Brain microvascular endothelial cell (primary cell): Measurements from ENCODE around the gene AHDC1.
A peak's percentile ranks its signal among the peaks of the same experiment; 100 is the strongest.

Experiments used
- DNase-seq: peaks from one replicate; pipeline ENCODE4 v3.0.0-alpha.2; 2020
- H3K27ac ChIP-seq: fragments of 250-450 bp; sonication (Bioruptor Pico); 2 replicates; pipeline ENCODE4 v1.5.1; 2020; ENCODE audit warnings: mild to moderate bottlenecking, moderate library complexity
- H3K27me3 ChIP-seq: fragments of 250-450 bp; sonication (Bioruptor Pico); replicated peaks from 2 replicates; pipeline ENCODE4 v1.5.1; 2020; ENCODE audit warnings: mild to moderate bottlenecking
- H3K36me3 ChIP-seq: fragments of 250-450 bp; sonication (Bioruptor Pico); replicated peaks from 2 replicates; pipeline ENCODE4 v1.5.1; 2020; ENCODE audit warnings: mild to moderate bottlenecking
- H3K4me3 ChIP-seq: 2 replicates; pipeline ENCODE4 v1.5.1; 2011; ENCODE audit warnings: low read depth, mild to moderate bottlenecking, control low read depth, low read length, moderate library complexity
- CTCF ChIP-seq: IDR thresholded peaks from 2 replicates; pipeline ENCODE4 v1.5.1; 2011; ENCODE audit warnings: low read depth, mild to moderate bottlenecking, moderate library complexity, low read length, control low read depth, inconsistent platforms; ENCODE audit errors: missing control alignments
- in situ Hi-C: cut with HindIII; loops from 2 replicates; pipeline ENCODE4 v1.10.0; 2017; ENCODE audit warnings: low sequenced_read_pairs, low pct_ligation_motif_present

The AHDC1 gene

GRCh38 chr1:27576806-27577227, 27.1 kb downstream of the AHDC1 start:
- in situ Hi-C loops, result no loop called here
- TF ChIP-seq CTCF, result no peak
- no peak overlapping the region for H3K27ac ChIP-seq

GRCh38 chr1:27575840-27576331, 28.1 kb downstream of the AHDC1 start:
- Histone ChIP-seq H3K27me3 (no peaks in the 10 kb centered on the region), H3K36me3 (no peaks in the 10 kb centered on the region), H3K4me3 (peak overlapping the region; percentile 42), H3K27ac (peak overlapping the region; percentile 60)
- DNase-seq, result no peak
- TF ChIP-seq CTCF, result peak; percentile 14
- in situ Hi-C loops, result no loop called here

More at GRCh38 chr1:27576806-27577227, 27.1 kb downstream of the AHDC1 start:
- Histone ChIP-seq H3K4me3 (no peak overlapping the region), H3K27me3 (no peaks in the 10 kb centered on the region), H3K36me3 (no peaks in the 10 kb centered on the region)
- DNase-seq, result no peak

- Histone ChIP-seq H3K36me3 (no peaks in the 10 kb centered on the region), H3K27ac (peak overlapping the region; percentile 60), H3K4me3 (peak overlapping the region; percentile 35), H3K27me3 (no peaks in the 10 kb centered on the region)
- in situ Hi-C loops, result loop anchor here (25.0 kb wide), 1 partner anchor 163 kb away; no protein-coding TSS in a partner anchor
- peak; percentile 22 for TF ChIP-seq CTCF
- DNase-seq, result peak; percentile 68
These were observed 28.8 kb downstream of the AHDC1 start for GRCh38 chr1:27574871-27575831.

- H3K4me3 ChIP-seq, result no peak overlapping the region
- H3K36me3 ChIP-seq, result no peaks in the 10 kb centered on the region
- H3K27me3 ChIP-seq, result no peaks in the 10 kb centered on the region
- no peak for TF ChIP-seq CTCF
- no peak for DNase-seq
- in situ Hi-C loops, result loop anchor here (25.0 kb wide), 1 partner anchor 162 kb away; no protein-coding TSS in a partner anchor
- H3K27ac ChIP-seq, result no peak overlapping the region
These were observed 29.8 kb downstream of the AHDC1 start for GRCh38 chr1:27574001-27574781.

GRCh38 chr1:27572679-27573426, 31.1 kb downstream of the AHDC1 start:
- no peak for TF ChIP-seq CTCF
- no peaks in the 10 kb centered on the region for H3K27me3 ChIP-seq
- in situ Hi-C loops, result loop anchor here (25.0 kb wide), 1 partner anchor 161 kb away; no protein-coding TSS in a partner anchor
- H3K4me3 ChIP-seq, result no peak overlapping the region
- H3K36me3 ChIP-seq, result no peaks in the 10 kb centered on the region
- no peak overlapping the region for H3K27ac ChIP-seq
- DNase-seq, result peak; percentile 54
